Transverse colon (tissue), 4 donors: ENCODE measurements around the gene WWOX. TPM values are rescaled to one million over a fixed set of nuclear protein-coding genes. Genes with fewer than 3 reads are reported as not detected.

Experiments
- DNase-seq: peaks from one replicate; pipeline ENCODE4 v3.0.0-alpha.2; 2019
- H3K27ac ChIP-seq, 4 donors: fragments of 200-600 bp; sonication (generic); 2 replicates each; pipeline ENCODE4 v1.5.1; 2016 to 2018; ENCODE audit warnings: inconsistent platforms in 4 of 4
- H3K27me3 ChIP-seq: fragments of 200-600 bp; sonication (generic); 2 replicates; pipeline ENCODE4 v1.5.1; 2017; ENCODE audit warnings: inconsistent platforms
- H3K36me3 ChIP-seq, 4 donors: fragments of 200-600 bp; sonication (generic); 2 replicates each; pipeline ENCODE4 v1.5.1; 2017 to 2019; ENCODE audit warnings: inconsistent platforms in 4 of 4
- H3K4me1 ChIP-seq, 4 donors: fragments of 200-600 bp; sonication (generic); 2 replicates each; pipeline ENCODE4 v1.5.1; 2017 to 2020; ENCODE audit warnings: inconsistent platforms in 4 of 4
- H3K4me3 ChIP-seq, 4 donors: fragments of 200-600 bp; sonication (generic); 1 replicate in 1 of 4; 2 replicates in 3 of 4; pipeline versions ENCODE4 v1.5.1 to v1.6.1; 2017 to 2019; ENCODE audit warnings: inconsistent platforms in 4 of 4
- H3K9me3 ChIP-seq, 2 donors: fragments of 200-600 bp; sonication (generic); 2 replicates each; pipeline ENCODE4 v1.5.1; 2017 to 2019; ENCODE audit warnings: inconsistent platforms in 2 of 2
- CTCF ChIP-seq, 5 experiments: fragments of 200-600 bp in 3 of 5; fragments of 450-650 bp in 2 of 5; sonication (generic) in 3 of 5; IDR thresholded peaks; 1 replicate in 2 of 5; 2 replicates in 3 of 5; pipeline ENCODE4 v1.5.1; 2016 to 2017; ENCODE audit warnings: antibody characterized with exemption in 5 of 5, inconsistent platforms in 3 of 5, mild to moderate bottlenecking in 2 of 5, moderate library complexity in 1 of 5
- EP300 ChIP-seq: sonication (generic); formaldehyde crosslinking; IDR thresholded peaks from one replicate; pipeline ENCODE4 v1.6.1; 2017; ENCODE audit warnings: antibody characterized with exemption, low read depth
- POLR2A ChIP-seq: fragments of 450-650 bp; IDR thresholded peaks from one replicate; pipeline ENCODE4 v1.6.1; 2016; ENCODE audit warnings: antibody characterized with exemption, mild to moderate bottlenecking, moderate library complexity
- POLR2AphosphoS5 ChIP-seq, 3 donors: sonication (generic); formaldehyde crosslinking; IDR thresholded peaks; one replicate each; pipeline ENCODE4 v1.6.1; 2016; ENCODE audit warnings: antibody characterized with exemption in 3 of 3
- WGBS, 2 donors: methylation state at CpG; one replicate each; pipeline ENCODE4 v1.1.5; 2018; ENCODE audit warnings: low coverage in 1 of 2; 5-methylcytosine and 5-hydroxymethylcytosine counted together
- in situ Hi-C, 4 donors: fragments of 200-750 bp; cut with MboI; loops; one replicate each; pipeline versions ENCODE4 v1.15.0 to v1.15.1; 2017; ENCODE audit warnings: low sequenced_read_pairs in 3 of 4, low pct_ligation_motif_present in 1 of 4, low pct_unique_long_range_greater_than_20kb in 1 of 4
- intact Hi-C: fragments of 100-400 bp; cut with DNase I; formaldehyde crosslinking; loops from one replicate; pipeline ENCODE4 v1.15.1; 2023; ENCODE audit warnings: low total_unique reads
- total RNA-seq, 4 donors: library from RNA; depleted of rRNA; stranded (reverse); fragments of >200 nt; gene quantifications; one replicate each; pipeline ENCODE4 v1.1.0, GENCODE V29; 2016

The WWOX gene
- total RNA-seq, 4 donors from 2014 or later = 11.2 to 53.8 (median 24.8) TPM

GRCh38 chr16:78706637-78707036 lies 607.2 kb downstream of the WWOX start:
- H3K36me3 ChIP-seq = no peaks in the 10 kb centered on the region
- H3K27me3 ChIP-seq = no peaks in the 10 kb centered on the region
- H3K4me1 ChIP-seq = no peaks in the 10 kb centered on the region
- no peak overlapping the region for H3K4me3 ChIP-seq
- in situ Hi-C loops (loop anchor here in 1 of 4 donors (25.0 kb wide), 1 partner anchor 906 kb away; the partner anchor contains the start of gene MAF), intact Hi-C loops (no loop called here)
- no peaks in the 10 kb centered on the region for H3K9me3 ChIP-seq
- 87 to 100% methylated on average over 2 to 6 of the region's 6 CpGs for WGBS, 2 donors
- no peak for TF ChIP-seq POLR2A
- TF ChIP-seq POLR2AphosphoS5 (IDR thresholded peaks at IDR 0.05) = no peak
- TF ChIP-seq EP300 = no peak
- TF ChIP-seq CTCF (IDR thresholded peaks at IDR 0.05) = no peak
- no peak for DNase-seq
- no peak overlapping the region for H3K27ac ChIP-seq

GRCh38 chr16:78709137-78709884 lies 609.9 kb downstream of the WWOX start:
- Histone ChIP-seq H3K4me1 (no peaks in the 10 kb centered on the region), H3K36me3 (no peaks in the 10 kb centered on the region), H3K9me3 (no peaks in the 10 kb centered on the region), H3K4me3 (no peak overlapping the region), H3K27ac (no peak overlapping the region), H3K27me3 (no peaks in the 10 kb centered on the region)
- TF ChIP-seq POLR2AphosphoS5 (IDR thresholded peaks at IDR 0.05) (no peak), POLR2A (no peak), CTCF (IDR thresholded peaks at IDR 0.05) (no peak), EP300 (no peak)
- no peak for DNase-seq
- WGBS, 2 donors = 92 to 96% methylated on average over 2 to 15 of the region's 15 CpGs
- intact Hi-C loops (no loop called here), in situ Hi-C loops (loop anchor here in 1 of 4 donors (25.0 kb wide), 1 partner anchor 903 kb away; the partner anchor contains the start of gene MAF)

GRCh38 chr16:78715106-78715505 lies 615.7 kb downstream of the WWOX start:
- no peaks in the 10 kb centered on the region for H3K27me3 ChIP-seq
- no peaks in the 10 kb centered on the region for H3K4me1 ChIP-seq
- no peak overlapping the region for H3K27ac ChIP-seq
- WGBS, 2 donors = 71 to 100% methylated on average over 2 to 3 of the region's 3 CpGs
- H3K4me3 ChIP-seq = no peak overlapping the region
- no peaks in the 10 kb centered on the region for H3K36me3 ChIP-seq
- no peaks in the 10 kb centered on the region for H3K9me3 ChIP-seq
- intact Hi-C loops = no loop called here
- TF ChIP-seq POLR2AphosphoS5 (IDR thresholded peaks at IDR 0.05) (no peak), POLR2A (no peak), EP300 (no peak), CTCF (IDR thresholded peaks at IDR 0.05) (no peak)
- DNase-seq = no peak
- in situ Hi-C loops = loop anchor here in 1 of 4 donors (25.0 kb wide), 1 partner anchor 897 kb away; the partner anchor contains the start of gene MAF

GRCh38 chr16:78715673-78716072 lies 616.2 kb downstream of the WWOX start:
- H3K4me3 ChIP-seq = no peak overlapping the region
- H3K27me3 ChIP-seq = no peaks in the 10 kb centered on the region
- intact Hi-C loops = no loop called here
- H3K36me3 ChIP-seq = no peaks in the 10 kb centered on the region
- H3K27ac ChIP-seq = no peak overlapping the region
- no peak for DNase-seq
- no peaks in the 10 kb centered on the region for H3K9me3 ChIP-seq
- 86 to 100% methylated on average over 1 to 4 of the region's 4 CpGs for WGBS, 2 donors
- no peaks in the 10 kb centered on the region for H3K4me1 ChIP-seq
- TF ChIP-seq CTCF (IDR thresholded peaks at IDR 0.05) (no peak), EP300 (no peak), POLR2A (no peak), POLR2AphosphoS5 (IDR thresholded peaks at IDR 0.05) (no peak)
- in situ Hi-C loops = loop anchor here in 1 of 4 donors (25.0 kb wide), 1 partner anchor 897 kb away; the partner anchor contains the start of gene MAF
